Natural killer cell treated with Interleukin-12 subunit alpha and Interleukin-12 subunit beta and Interleukin-15 and Interleukin-18, amount 100 ng/mL, for 72 hours (primary cell): ENCODE data around the gene SLC22A15. TPM values are rescaled to one million over a fixed set of nuclear protein-coding genes. Genes with fewer than 3 reads are reported as not detected.

ENCODE experiments used
- ATAC-seq, 2 donors: fragments of 150-1000 bp; cut with Tn5 transposase in 1 of 2; sonication (Bioruptor Pico), chemical (Tn5 transposase) in 1 of 2; 2 replicates each; pipeline ENCODE4 v1.10.0; 2021
- DNase-seq: peaks from one replicate; pipeline ENCODE4 v3.0.0; 2022; ENCODE audit warnings: low spot score
- H3K27ac Mint-ChIP-seq, 2 donors: 1 replicate in 1 of 2; 2 replicates in 1 of 2; pipeline ENCODE4 v1.8.0; 2022; ENCODE audit warnings: mixed read lengths in 2 of 2, mild to moderate bottlenecking in 1 of 2, moderate library complexity in 1 of 2
- H3K27me3 Mint-ChIP-seq, 2 donors: 1 replicate in 1 of 2; 2 replicates in 1 of 2; pipeline ENCODE4 v1.8.0; 2022; ENCODE audit warnings: mixed read lengths in 2 of 2
- H3K36me3 Mint-ChIP-seq: one replicate; pipeline ENCODE4 v1.8.0; 2022; ENCODE audit warnings: mixed read lengths
- H3K4me1 Mint-ChIP-seq, 2 donors: 1 replicate in 1 of 2; 2 replicates in 1 of 2; pipeline ENCODE4 v1.8.0; 2022; ENCODE audit warnings: low read depth in 2 of 2, mixed read lengths in 2 of 2, mild to moderate bottlenecking in 1 of 2
- H3K4me3 Mint-ChIP-seq: one replicate; pipeline ENCODE4 v1.8.0; 2022; ENCODE audit warnings: mixed read lengths
- H3K9me3 Mint-ChIP-seq: 2 replicates; pipeline ENCODE4 v1.8.0; 2022; ENCODE audit warnings: mixed read lengths
- total RNA-seq, 2 donors: library from RNA; stranded (reverse); gene quantifications; one replicate each; pipeline ENCODE4 v1.2.3, GENCODE V29; 2022

SLC22A15 gene
- 1 to 10 TPM; 5.0 to 5.6 TPM for total RNA-seq

DNA sequence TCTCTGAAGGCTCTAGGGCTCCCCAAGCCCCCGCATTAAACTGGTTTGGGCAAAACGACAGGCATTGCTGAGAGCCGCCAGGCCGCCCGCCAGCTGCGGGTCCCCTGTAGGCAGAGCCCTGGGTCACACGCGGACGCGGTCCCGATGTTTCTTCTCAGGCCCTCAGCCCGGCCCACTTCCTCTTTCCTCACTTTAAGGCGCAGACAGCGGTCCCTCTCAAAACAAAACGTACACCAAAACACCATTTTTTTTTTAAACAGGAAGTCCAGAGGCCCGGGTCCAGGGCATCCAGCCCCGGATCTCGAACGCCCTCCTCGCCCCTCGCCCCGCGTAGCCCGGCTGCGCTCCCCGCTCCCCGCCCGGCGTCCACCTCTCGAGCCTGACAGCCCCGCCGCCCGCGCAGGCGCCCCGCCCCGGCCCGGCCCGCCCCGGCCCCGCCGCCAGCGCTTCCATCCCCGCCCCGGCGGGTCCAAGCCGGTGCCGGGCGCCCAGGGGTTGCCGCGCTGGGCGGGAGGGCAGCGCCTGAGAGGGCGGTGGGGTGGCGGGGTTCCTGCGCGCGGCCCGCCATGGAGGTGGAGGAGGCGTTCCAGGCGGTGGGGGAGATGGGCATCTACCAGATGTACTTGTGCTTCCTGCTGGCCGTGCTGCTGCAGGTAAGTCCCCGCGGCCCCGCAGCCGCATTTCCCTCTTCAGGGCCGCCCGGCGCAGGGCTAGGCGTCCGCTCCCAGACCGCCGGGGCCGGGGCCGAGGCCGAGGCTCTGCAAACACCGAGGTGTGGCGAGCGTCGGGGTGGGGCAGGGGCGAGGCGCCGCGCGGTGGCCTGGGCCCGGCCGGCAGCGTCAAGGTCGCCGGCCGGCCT lies at the start of gene SLC22A15:
TSS of gene SLC22A15 (plus strand) at position 452 of the 859 bp plus-strand sequence. CDS start at position 567, 115 bp downstream.
- Mint-ChIP-seq H3K36me3 (no peaks in the 10 kb centered on the region), H3K4me3 (peak within 1 kb of the TSS; percentile 91), H3K9me3 (no peaks in the 10 kb centered on the region), H3K27ac (peak within 1 kb of the TSS; percentile 70 to 91), H3K27me3 (peaks cover under 1% of the 10 kb centered on the region in 2 donors), H3K4me1 (peaks cover 11 to 18% of the 10 kb centered on the region in 2 donors)
- DNase-seq (peak; percentile 78), ATAC-seq (peak; percentile 92)

- DNase-seq: no peak
- ATAC-seq: no peak
- H3K9me3 Mint-ChIP-seq: no peaks in the 10 kb centered on the region
- peaks cover 0 to 18% of the 10 kb centered on the region in 2 donors for H3K27me3 Mint-ChIP-seq
- no peak overlapping the region for H3K27ac Mint-ChIP-seq
- no peaks in the 10 kb centered on the region for H3K4me1 Mint-ChIP-seq
- H3K36me3 Mint-ChIP-seq: no peaks in the 10 kb centered on the region
- no peak overlapping the region for H3K4me3 Mint-ChIP-seq
Measured at GRCh38 chr1:115927971-115928370, 48.3 kb upstream of the SLC22A15 start.

- ATAC-seq: no peak
- Mint-ChIP-seq H3K4me1 (no peaks in the 10 kb centered on the region), H3K27ac (no peak overlapping the region), H3K36me3 (no peaks in the 10 kb centered on the region), H3K9me3 (no peaks in the 10 kb centered on the region), H3K27me3 (peaks cover 3 to 13% of the 10 kb centered on the region in 2 donors), H3K4me3 (no peak overlapping the region)
- DNase-seq: no peak
Measured at GRCh38 chr1:115929881-115930280, 46.4 kb upstream of the SLC22A15 start.

DNA sequence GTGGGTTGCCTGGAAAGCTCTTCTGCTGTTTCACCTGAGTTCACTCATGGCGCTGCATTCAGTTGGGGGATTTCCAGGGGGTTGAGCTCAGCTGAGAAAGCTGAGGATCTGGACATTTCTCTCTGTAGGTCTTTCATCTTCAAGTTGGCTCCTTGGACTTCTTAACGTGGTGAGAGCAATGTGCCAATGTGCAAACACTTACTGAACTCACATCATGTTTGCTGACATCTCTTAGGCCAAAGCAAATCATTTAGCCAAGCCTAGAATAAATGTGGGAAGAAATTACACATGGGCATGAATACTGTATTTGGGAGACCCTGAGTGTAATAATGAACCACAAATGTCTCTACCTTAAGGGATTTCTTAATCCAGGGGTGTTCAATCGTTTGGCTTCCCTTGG lies 42.7 kb upstream of the SLC22A15 start:
- ATAC-seq (no peak), DNase-seq (no peak)
- no peaks in the 10 kb centered on the region for H3K4me1 Mint-ChIP-seq
- no peaks in the 10 kb centered on the region for H3K9me3 Mint-ChIP-seq
- H3K27ac Mint-ChIP-seq: no peak overlapping the region
- peaks cover 7 to 19% of the 10 kb centered on the region in 2 donors for H3K27me3 Mint-ChIP-seq
- no peaks in the 10 kb centered on the region for H3K36me3 Mint-ChIP-seq
- no peak overlapping the region for H3K4me3 Mint-ChIP-seq

GRCh38 chr1:115939455-115939854 lies 36.9 kb upstream of the SLC22A15 start:
- DNase-seq (no peak), ATAC-seq (no peak)
- no peaks in the 10 kb centered on the region for H3K36me3 Mint-ChIP-seq
- no peak overlapping the region for H3K4me3 Mint-ChIP-seq
- H3K27ac Mint-ChIP-seq: no peak overlapping the region
- H3K4me1 Mint-ChIP-seq: no peaks in the 10 kb centered on the region
- H3K9me3 Mint-ChIP-seq: no peaks in the 10 kb centered on the region
- peaks cover 7 to 11% of the 10 kb centered on the region in 2 donors for H3K27me3 Mint-ChIP-seq

- peaks cover 12 to 32% of the 10 kb centered on the region in 2 donors for H3K27me3 Mint-ChIP-seq
- ATAC-seq (no peak), DNase-seq (no peak)
- H3K36me3 Mint-ChIP-seq: no peaks in the 10 kb centered on the region
- no peak overlapping the region for H3K27ac Mint-ChIP-seq
- no peaks in the 10 kb centered on the region for H3K4me1 Mint-ChIP-seq
- H3K9me3 Mint-ChIP-seq: no peaks in the 10 kb centered on the region
- no peak overlapping the region for H3K4me3 Mint-ChIP-seq
Measured at GRCh38 chr1:115946116-115946515, 30.2 kb upstream of the SLC22A15 start.

DNA sequence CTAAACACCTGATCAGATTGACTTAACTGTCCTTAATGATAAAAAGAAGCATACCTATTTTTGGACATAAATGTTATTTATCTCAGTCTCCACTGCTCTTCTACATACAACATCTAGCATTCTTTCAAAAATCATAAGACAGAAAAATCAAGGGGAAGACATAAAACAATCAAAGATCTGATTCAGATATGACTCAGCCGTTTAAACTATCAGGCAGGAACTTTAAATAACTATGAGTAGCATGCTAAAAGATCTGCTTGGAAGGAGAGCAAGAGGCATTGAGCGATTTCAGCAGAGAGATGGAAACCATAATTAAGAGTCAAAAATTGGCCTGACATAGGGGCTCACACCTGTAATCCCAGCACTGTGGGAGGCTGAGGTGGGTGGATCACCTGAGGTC lies 27.2 kb upstream of the SLC22A15 start:
- H3K4me3 Mint-ChIP-seq: no peak overlapping the region
- no peak for DNase-seq
- peaks cover 0 to 5% of the 10 kb centered on the region in 2 donors for H3K4me1 Mint-ChIP-seq

DNA sequence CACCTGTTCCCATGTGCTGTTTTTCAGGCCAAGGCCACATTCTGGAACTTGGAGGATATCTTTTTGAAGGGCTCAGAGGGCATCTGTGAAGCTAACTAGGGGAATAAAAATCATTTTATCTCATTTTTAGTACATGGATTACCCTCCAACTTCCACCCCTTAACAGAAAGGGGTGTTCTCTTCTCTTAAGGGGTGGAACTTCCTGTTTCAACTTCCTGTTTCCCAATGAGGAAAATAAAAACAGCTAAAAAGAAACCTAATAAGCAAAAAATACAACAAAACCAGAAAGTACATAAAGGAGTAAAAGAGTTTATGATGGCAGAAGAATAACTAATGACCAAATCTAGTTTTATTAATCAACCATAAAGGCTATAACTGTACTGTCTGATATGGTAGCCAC lies 24.8 kb upstream of the SLC22A15 start:
- H3K9me3 Mint-ChIP-seq: no peaks in the 10 kb centered on the region
- peaks cover 0 to 5% of the 10 kb centered on the region in 2 donors for H3K4me1 Mint-ChIP-seq
- no peak for DNase-seq
- no peak overlapping the region for H3K27ac Mint-ChIP-seq
- H3K4me3 Mint-ChIP-seq: no peak overlapping the region
- H3K27me3 Mint-ChIP-seq: peaks cover 14 to 23% of the 10 kb centered on the region in 2 donors
- no peak for ATAC-seq
- H3K36me3 Mint-ChIP-seq: no peaks in the 10 kb centered on the region

More for the DNA sequence above, 27.2 kb upstream of the SLC22A15 start:
- no peak for ATAC-seq
- peaks cover 12 to 27% of the 10 kb centered on the region in 2 donors for H3K27me3 Mint-ChIP-seq
- no peaks in the 10 kb centered on the region for H3K9me3 Mint-ChIP-seq
- no peaks in the 10 kb centered on the region for H3K36me3 Mint-ChIP-seq
- H3K27ac Mint-ChIP-seq: no peak overlapping the region

GRCh38 chr1:115952547-115952946 lies 23.8 kb upstream of the SLC22A15 start:
- DNase-seq (no peak), ATAC-seq (no peak)
- no peaks in the 10 kb centered on the region for H3K9me3 Mint-ChIP-seq
- H3K36me3 Mint-ChIP-seq: no peaks in the 10 kb centered on the region
- no peak overlapping the region for H3K4me3 Mint-ChIP-seq
- peaks cover 0 to 5% of the 10 kb centered on the region in 2 donors for H3K4me1 Mint-ChIP-seq
- no peak overlapping the region for H3K27ac Mint-ChIP-seq
- H3K27me3 Mint-ChIP-seq: peaks cover 17 to 31% of the 10 kb centered on the region in 2 donors

GRCh38 chr1:115953180-115953579 lies 23.1 kb upstream of the SLC22A15 start:
- Mint-ChIP-seq H3K4me1 (peaks cover 0 to 5% of the 10 kb centered on the region in 2 donors), H3K27me3 (peaks cover 17 to 31% of the 10 kb centered on the region in 2 donors), H3K27ac (peak overlapping the region in 1 of 2 donors; percentile 5), H3K9me3 (no peaks in the 10 kb centered on the region), H3K36me3 (no peaks in the 10 kb centered on the region), H3K4me3 (no peak overlapping the region)
- no peak for DNase-seq
- ATAC-seq: no peak

DNA sequence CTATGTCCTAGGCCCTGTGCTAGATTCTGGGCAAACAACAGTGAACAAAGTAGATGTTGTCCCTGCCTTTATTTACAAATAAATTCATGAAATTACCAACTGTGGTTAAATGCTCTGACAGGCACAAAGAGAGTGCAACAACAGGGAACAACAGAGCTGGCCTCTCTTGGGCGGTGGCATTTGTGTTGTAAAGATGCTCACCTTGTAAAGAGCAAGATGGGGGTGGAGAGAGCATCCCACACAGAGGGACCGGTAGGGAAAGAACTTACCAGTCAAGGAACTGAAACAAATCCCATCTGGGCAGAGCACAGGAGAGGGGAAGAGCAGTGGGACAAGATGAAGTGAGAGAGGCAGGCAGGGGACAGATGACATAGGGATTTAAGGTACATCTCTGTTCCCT lies 21.6 kb upstream of the SLC22A15 start:
- H3K4me3 Mint-ChIP-seq: no peak overlapping the region
- H3K4me1 Mint-ChIP-seq: peaks cover 0 to 5% of the 10 kb centered on the region in 2 donors
- H3K36me3 Mint-ChIP-seq: no peaks in the 10 kb centered on the region

GRCh38 chr1:115955228-115955627 lies 21.1 kb upstream of the SLC22A15 start:
- no peak overlapping the region for H3K27ac Mint-ChIP-seq
- no peaks in the 10 kb centered on the region for H3K36me3 Mint-ChIP-seq
- peaks cover 10 to 18% of the 10 kb centered on the region in 2 donors for H3K27me3 Mint-ChIP-seq
- ATAC-seq (no peak), DNase-seq (no peak)
- no peak overlapping the region for H3K4me3 Mint-ChIP-seq
- H3K4me1 Mint-ChIP-seq: peaks cover 0 to 5% of the 10 kb centered on the region in 2 donors
- H3K9me3 Mint-ChIP-seq: no peaks in the 10 kb centered on the region

More for the DNA sequence above, 21.6 kb upstream of the SLC22A15 start:
- DNase-seq: no peak
- H3K27ac Mint-ChIP-seq: no peak overlapping the region
- no peaks in the 10 kb centered on the region for H3K9me3 Mint-ChIP-seq
- no peak for ATAC-seq
- peaks cover 11 to 22% of the 10 kb centered on the region in 2 donors for H3K27me3 Mint-ChIP-seq

DNA sequence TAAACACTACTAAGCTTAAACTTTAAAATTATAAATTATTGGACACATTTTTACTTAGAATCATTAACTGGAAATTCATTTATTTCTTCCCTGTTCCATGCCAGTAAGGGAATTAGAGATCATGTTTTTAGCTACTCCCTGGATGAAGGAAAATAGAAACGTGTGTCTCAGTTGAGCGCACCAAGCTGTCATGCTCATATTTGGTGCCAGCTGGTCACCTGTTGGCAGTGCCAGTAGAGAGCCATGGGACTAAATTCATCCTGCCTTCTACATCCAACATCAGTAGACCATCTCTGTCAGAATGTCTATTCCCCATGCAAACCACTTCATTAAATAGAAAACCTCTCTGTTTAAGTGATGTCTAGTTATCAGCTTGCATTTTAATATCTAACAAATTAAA lies 17.4 kb upstream of the SLC22A15 start:
- H3K27ac Mint-ChIP-seq: no peak overlapping the region
- ATAC-seq: no peak
- no peaks in the 10 kb centered on the region for H3K9me3 Mint-ChIP-seq
- H3K4me3 Mint-ChIP-seq: no peak overlapping the region
- H3K27me3 Mint-ChIP-seq: peaks cover 31 to 36% of the 10 kb centered on the region in 2 donors
- H3K36me3 Mint-ChIP-seq: no peaks in the 10 kb centered on the region
- no peak for DNase-seq
- H3K4me1 Mint-ChIP-seq: no peaks in the 10 kb centered on the region

DNA sequence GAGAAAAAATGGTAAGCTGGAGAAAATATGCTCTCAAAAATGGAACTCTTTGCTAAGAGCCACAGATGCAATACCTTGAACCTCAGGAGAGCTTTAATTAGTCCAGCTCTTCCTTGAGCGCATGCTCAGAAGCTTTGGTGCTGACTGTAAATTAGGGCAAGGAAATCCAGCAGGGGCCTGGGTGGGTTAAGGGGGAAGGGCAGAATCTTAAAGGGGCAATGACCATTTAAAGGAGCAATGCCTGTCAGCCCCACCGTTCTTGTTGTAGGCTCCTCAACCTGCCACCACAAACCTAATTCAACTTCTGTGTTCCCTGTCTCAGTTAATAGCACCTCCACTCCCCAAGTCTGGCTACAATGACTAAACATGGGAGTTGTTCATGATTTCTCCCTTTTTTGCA lies 6.8 kb upstream of the SLC22A15 start:
- Mint-ChIP-seq H3K4me3 (no peak overlapping the region), H3K4me1 (no peaks in the 10 kb centered on the region), H3K9me3 (no peaks in the 10 kb centered on the region), H3K36me3 (no peaks in the 10 kb centered on the region), H3K27me3 (peaks cover 32 to 46% of the 10 kb centered on the region in 2 donors), H3K27ac (no peak overlapping the region)
- ATAC-seq (no peak), DNase-seq (no peak)
